Measurements from ENCODE around the gene UBN1.
"Not testable (repeated sequence)": the region's sequence is repeated elsewhere in the genome, so short reads cannot be mapped to it uniquely, and the experiment has no call there.

Gene UBN1

GRCh38 chr16:4891097-4891885 is 44.0 kb downstream of the UBN1 start:
- Histone ChIP-seq H3K4me3 (ENCODE audit: low read depth in 1 of 5, low read length in 5 of 5) (no peak overlapping the region), H3K9ac (ENCODE audit: low read length in 5 of 5) (no peak overlapping the region), H3K27me3 (ENCODE audit: control insufficient read depth in 5 of 5, insufficient read depth in 4 of 5, low read length in 5 of 5) (no peaks in the 10 kb centered on the region), H3K4me1 (ENCODE audit: control insufficient read depth in 5 of 5, insufficient read depth in 5 of 5, low read length in 5 of 5) (no peaks in the 10 kb centered on the region), H3K36me3 (ENCODE audit: control insufficient read depth in 5 of 5, insufficient read depth in 5 of 5, low read length in 5 of 5) (peaks cover 0 to 75% (median 37%) of the 10 kb centered on the region in 5 donors), H3K27ac (ENCODE audit: low read depth, low read length) (no peak overlapping the region), H3K9me3 (ENCODE audit: control insufficient read depth in 5 of 5, low read length in 5 of 5) (no peaks in the 10 kb centered on the region)

GRCh38 chr16:4891886-4892216 is 44.6 kb downstream of the UBN1 start:
- Histone ChIP-seq H3K36me3 (ENCODE audit: control insufficient read depth in 5 of 5, insufficient read depth in 5 of 5, low read length in 5 of 5) (peaks cover 0 to 71% (median 33%) of the 10 kb centered on the region in 5 donors), H3K4me3 (ENCODE audit: low read depth in 1 of 5, low read length in 5 of 5) (no peak overlapping the region), H3K9me3 (ENCODE audit: control insufficient read depth in 5 of 5, low read length in 5 of 5) (no peaks in the 10 kb centered on the region), H3K9ac (ENCODE audit: low read length in 5 of 5) (no peak overlapping the region), H3K27ac (ENCODE audit: low read depth, low read length) (no peak overlapping the region), H3K4me1 (ENCODE audit: control insufficient read depth in 5 of 5, insufficient read depth in 5 of 5, low read length in 5 of 5) (no peaks in the 10 kb centered on the region), H3K27me3 (ENCODE audit: control insufficient read depth in 5 of 5, insufficient read depth in 4 of 5, low read length in 5 of 5) (no peaks in the 10 kb centered on the region)

GRCh38 chr16:4892361-4893102 is 45.3 kb downstream of the UBN1 start:
- Histone ChIP-seq H3K36me3 (ENCODE audit: control insufficient read depth in 5 of 5, insufficient read depth in 5 of 5, low read length in 5 of 5) (peaks cover 0 to 64% (median 26%) of the 10 kb centered on the region in 5 donors), H3K27ac (ENCODE audit: low read depth, low read length) (no peak overlapping the region), H3K4me3 (ENCODE audit: low read depth in 1 of 5, low read length in 5 of 5) (no peak overlapping the region), H3K9me3 (ENCODE audit: control insufficient read depth in 5 of 5, low read length in 5 of 5) (no peaks in the 10 kb centered on the region), H3K4me1 (ENCODE audit: control insufficient read depth in 5 of 5, insufficient read depth in 5 of 5, low read length in 5 of 5) (no peaks in the 10 kb centered on the region), H3K9ac (ENCODE audit: low read length in 5 of 5) (no peak overlapping the region), H3K27me3 (ENCODE audit: control insufficient read depth in 5 of 5, insufficient read depth in 4 of 5, low read length in 5 of 5) (no peaks in the 10 kb centered on the region)

DNA sequence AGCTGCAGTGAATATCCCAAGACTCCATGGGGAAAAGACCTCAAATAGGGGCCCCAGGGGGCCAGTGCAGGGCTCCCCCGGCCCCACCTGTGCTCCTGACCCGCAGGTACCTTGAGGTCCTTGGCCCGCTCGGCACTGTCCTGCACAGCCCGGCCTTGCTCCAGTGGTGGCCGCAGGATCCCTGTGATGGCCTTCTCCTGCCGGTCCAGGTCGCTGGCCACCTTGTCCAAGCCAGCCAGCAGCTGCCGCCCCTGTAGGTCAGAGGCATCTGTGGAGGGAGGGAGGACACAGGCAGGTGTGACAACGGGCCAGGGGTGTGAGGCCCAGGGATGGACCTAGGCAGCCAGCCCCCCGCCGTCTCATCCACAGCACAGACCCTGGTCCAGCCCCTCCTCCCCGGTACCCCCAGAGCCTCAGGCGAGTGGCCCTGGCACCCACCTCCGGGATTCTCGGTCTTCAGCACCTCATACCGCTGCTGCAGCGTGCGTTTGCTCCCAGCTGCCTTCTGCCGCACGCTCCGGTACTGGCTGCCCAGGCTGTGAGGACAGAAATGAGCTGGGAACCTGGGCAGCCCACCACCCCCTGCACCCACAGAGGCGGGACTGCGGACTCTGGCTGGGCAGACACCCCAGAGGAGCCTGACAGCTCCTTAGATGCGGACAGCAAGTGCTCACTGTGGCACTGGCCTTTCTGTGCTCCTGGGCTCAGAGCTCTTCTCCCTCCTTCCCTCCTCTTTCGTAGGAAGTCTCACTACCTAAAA is 46.0 kb downstream of the UBN1 start:
- H3K27me3 ChIP-seq (ENCODE audit: control insufficient read depth in 5 of 5, insufficient read depth in 4 of 5, low read length in 5 of 5), result no peaks in the 10 kb centered on the region
- no peak overlapping the region for H3K27ac ChIP-seq (ENCODE audit: low read depth, low read length)
- peaks cover 0 to 56% (median 22%) of the 10 kb centered on the region in 5 donors for H3K36me3 ChIP-seq (ENCODE audit: control insufficient read depth in 5 of 5, insufficient read depth in 5 of 5, low read length in 5 of 5)
- H3K9ac ChIP-seq (ENCODE audit: low read length in 5 of 5), result no peak overlapping the region
- H3K9me3 ChIP-seq (ENCODE audit: control insufficient read depth in 5 of 5, low read length in 5 of 5), result peaks cover 0 to 1% (median 0%) of the 10 kb centered on the region in 5 donors
- H3K4me1 ChIP-seq (ENCODE audit: control insufficient read depth in 5 of 5, insufficient read depth in 5 of 5, low read length in 5 of 5), result no peaks in the 10 kb centered on the region
- H3K4me3 ChIP-seq (ENCODE audit: low read depth in 1 of 5, low read length in 5 of 5), result no peak overlapping the region

DNA sequence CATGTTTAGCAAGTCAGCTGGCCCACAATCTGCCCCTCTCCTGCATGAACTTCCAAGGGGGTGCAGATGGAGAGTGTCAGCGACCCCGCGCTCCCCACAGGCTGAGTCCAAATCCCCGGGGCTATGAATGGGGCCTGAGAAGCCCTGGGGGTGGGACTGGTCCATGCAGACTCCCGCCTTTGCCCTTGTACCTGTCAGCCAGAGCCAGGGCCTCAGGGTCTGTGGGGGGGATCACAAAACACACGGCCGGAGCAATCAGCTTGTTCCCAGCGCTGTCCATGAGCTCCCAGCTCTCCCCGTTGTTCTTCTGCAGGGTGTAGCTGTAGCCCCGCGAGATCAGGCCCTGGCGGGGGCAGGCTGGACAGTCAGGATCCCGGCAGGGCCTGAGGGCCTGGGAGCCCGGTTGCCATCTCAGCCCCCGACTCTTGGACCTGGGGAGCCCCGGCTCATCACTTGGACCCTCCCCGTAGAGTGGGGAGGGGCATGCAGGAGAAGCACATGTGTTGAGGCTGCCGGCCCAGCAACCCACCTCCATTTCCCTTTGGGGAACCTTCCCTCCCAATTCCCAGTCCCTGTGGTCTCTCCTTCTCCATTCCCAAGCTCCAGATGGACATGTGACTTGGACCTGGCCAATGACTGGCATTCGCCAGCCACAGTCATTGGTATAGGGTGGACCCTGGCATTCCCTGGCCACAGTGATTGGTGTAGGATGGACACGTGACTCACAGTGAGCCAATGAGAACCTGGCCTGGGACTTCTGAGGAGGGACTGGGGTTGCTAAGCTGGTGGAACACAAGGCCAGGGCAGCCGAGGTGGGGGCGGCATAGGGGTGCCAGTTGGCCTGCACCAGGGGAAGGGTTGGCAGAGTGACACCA is 47.2 kb downstream of the UBN1 start:
- Histone ChIP-seq H3K27me3 (ENCODE audit: control insufficient read depth in 5 of 5, insufficient read depth in 4 of 5, low read length in 5 of 5) (no peaks in the 10 kb centered on the region), H3K9me3 (ENCODE audit: control insufficient read depth in 5 of 5, low read length in 5 of 5) (peaks cover 0 to 6% (median 0%) of the 10 kb centered on the region in 5 donors), H3K27ac (ENCODE audit: low read depth, low read length) (no peak overlapping the region), H3K4me3 (ENCODE audit: low read depth in 1 of 5, low read length in 5 of 5) (no peak overlapping the region), H3K4me1 (ENCODE audit: control insufficient read depth in 5 of 5, insufficient read depth in 5 of 5, low read length in 5 of 5) (no peaks in the 10 kb centered on the region), H3K9ac (ENCODE audit: low read length in 5 of 5) (no peak overlapping the region), H3K36me3 (ENCODE audit: control insufficient read depth in 5 of 5, insufficient read depth in 5 of 5, low read length in 5 of 5) (peaks cover 0 to 52% (median 25%) of the 10 kb centered on the region in 5 donors)

DNA sequence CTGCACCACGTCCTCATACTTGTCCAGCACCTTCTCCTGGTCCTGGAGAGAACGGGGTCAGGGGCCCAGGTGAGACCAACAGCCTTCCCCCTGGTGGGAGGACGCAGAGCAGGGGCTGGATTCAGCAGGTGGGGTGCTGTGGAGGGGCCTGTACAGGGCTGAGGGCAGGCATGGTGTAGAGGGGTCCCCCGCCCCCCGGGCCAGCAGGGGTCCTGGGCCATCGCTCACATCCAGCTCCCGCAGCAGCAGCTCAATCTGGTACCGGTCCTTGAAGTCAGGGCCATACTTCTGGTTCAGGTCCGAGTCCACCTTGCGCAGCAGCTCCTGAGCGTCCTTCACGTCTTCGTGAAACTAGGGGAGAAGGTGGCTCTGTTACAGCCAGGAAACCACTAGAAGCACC is 48.1 kb downstream of the UBN1 start:
- Histone ChIP-seq H3K9ac (ENCODE audit: low read length in 5 of 5) (no peak overlapping the region), H3K36me3 (ENCODE audit: control insufficient read depth in 5 of 5, insufficient read depth in 5 of 5, low read length in 5 of 5) (peaks cover 0 to 47% (median 22%) of the 10 kb centered on the region in 5 donors), H3K4me3 (ENCODE audit: low read depth in 1 of 5, low read length in 5 of 5) (no peak overlapping the region), H3K9me3 (ENCODE audit: control insufficient read depth in 5 of 5, low read length in 5 of 5) (peaks cover 0 to 6% (median 0%) of the 10 kb centered on the region in 5 donors), H3K27me3 (ENCODE audit: control insufficient read depth in 5 of 5, insufficient read depth in 4 of 5, low read length in 5 of 5) (no peaks in the 10 kb centered on the region), H3K4me1 (ENCODE audit: control insufficient read depth in 5 of 5, insufficient read depth in 5 of 5, low read length in 5 of 5) (peaks cover 0 to 4% (median 0%) of the 10 kb centered on the region in 5 donors), H3K27ac (ENCODE audit: low read depth, low read length) (no peak overlapping the region)

DNA sequence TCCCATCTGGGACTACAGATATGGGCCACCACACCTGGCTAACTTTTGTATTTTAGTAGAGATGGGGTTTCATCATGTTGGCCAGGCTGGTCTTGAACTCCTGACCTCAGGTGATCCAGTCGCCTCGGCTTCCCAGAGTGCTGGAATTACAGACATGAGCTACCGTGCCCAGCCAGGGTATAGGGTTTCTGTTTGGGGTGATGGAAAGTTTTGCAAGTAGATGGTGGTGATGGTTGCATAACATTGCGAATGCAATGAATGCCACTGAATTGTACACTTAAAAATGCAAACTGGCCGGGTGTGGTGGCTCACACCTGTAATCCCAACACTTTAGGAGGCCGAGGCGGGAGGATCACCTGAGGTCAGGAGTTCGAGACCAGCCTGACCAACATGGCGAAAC is 49.5 kb downstream of the UBN1 start:
- not testable (repeated sequence) for H3K4me1 ChIP-seq (ENCODE audit: control insufficient read depth in 5 of 5, insufficient read depth in 5 of 5, low read length in 5 of 5); H3K9me3 ChIP-seq (ENCODE audit: control insufficient read depth in 5 of 5, low read length in 5 of 5); H3K27me3 ChIP-seq (ENCODE audit: control insufficient read depth in 5 of 5, insufficient read depth in 4 of 5, low read length in 5 of 5); H3K4me3 ChIP-seq (ENCODE audit: low read depth in 1 of 5, low read length in 5 of 5); H3K27ac ChIP-seq (ENCODE audit: low read depth, low read length); H3K9ac ChIP-seq (ENCODE audit: low read length in 5 of 5)
- H3K36me3 ChIP-seq (ENCODE audit: control insufficient read depth in 5 of 5, insufficient read depth in 5 of 5, low read length in 5 of 5), result peaks cover 0 to 39% (median 15%) of the 10 kb centered on the region in 5 donors

- Histone ChIP-seq H3K4me1 (ENCODE audit: control insufficient read depth in 5 of 5, insufficient read depth in 5 of 5, low read length in 5 of 5) (peaks cover 0 to 4% (median 0%) of the 10 kb centered on the region in 5 donors), H3K27ac (ENCODE audit: low read depth, low read length) (no peak overlapping the region), H3K9ac (ENCODE audit: low read length in 5 of 5) (no peak overlapping the region), H3K36me3 (ENCODE audit: control insufficient read depth in 5 of 5, insufficient read depth in 5 of 5, low read length in 5 of 5) (peaks cover 0 to 36% (median 15%) of the 10 kb centered on the region in 5 donors), H3K9me3 (ENCODE audit: control insufficient read depth in 5 of 5, low read length in 5 of 5) (peaks cover 0 to 6% (median 0%) of the 10 kb centered on the region in 5 donors), H3K4me3 (ENCODE audit: low read depth in 1 of 5, low read length in 5 of 5) (no peak overlapping the region), H3K27me3 (ENCODE audit: control insufficient read depth in 5 of 5, insufficient read depth in 4 of 5, low read length in 5 of 5) (peaks cover 0 to 4% (median 0%) of the 10 kb centered on the region in 5 donors)
These were observed 50.0 kb downstream of the UBN1 start for GRCh38 chr16:4897328-4897727.

GRCh38 chr16:4898811-4899473 is 51.7 kb downstream of the UBN1 start:
- no peak overlapping the region for H3K27ac ChIP-seq (ENCODE audit: low read depth, low read length)
- no peak overlapping the region for H3K4me3 ChIP-seq (ENCODE audit: low read depth in 1 of 5, low read length in 5 of 5)
- H3K4me1 ChIP-seq (ENCODE audit: control insufficient read depth in 5 of 5, insufficient read depth in 5 of 5, low read length in 5 of 5), result peaks cover 0 to 4% (median 0%) of the 10 kb centered on the region in 5 donors
- peaks cover 0 to 6% (median 0%) of the 10 kb centered on the region in 5 donors for H3K9me3 ChIP-seq (ENCODE audit: control insufficient read depth in 5 of 5, low read length in 5 of 5)
- H3K9ac ChIP-seq (ENCODE audit: low read length in 5 of 5), result no peak overlapping the region
- H3K36me3 ChIP-seq (ENCODE audit: control insufficient read depth in 5 of 5, insufficient read depth in 5 of 5, low read length in 5 of 5), result peaks cover 0 to 32% (median 15%) of the 10 kb centered on the region in 5 donors
- peaks cover 0 to 5% (median 2%) of the 10 kb centered on the region in 5 donors for H3K27me3 ChIP-seq (ENCODE audit: control insufficient read depth in 5 of 5, insufficient read depth in 4 of 5, low read length in 5 of 5)
